Small intestine (tissue), 7 donors: ENCODE data around the gene EIPR1. TPM values are rescaled to one million over a fixed set of nuclear protein-coding genes. Genes with fewer than 3 reads are reported as not detected.

Experiments used
- DNase-seq, 2 donors: peaks; one replicate each; pipeline versions ENCODE4 v3.0.0 to v3.0.0-alpha.2; 2013
- FAIRE-seq: peaks from 2 replicates; lab custom pipeline; 2012; peaks lifted over from hg19 to GRCh38; lab: Jason Lieb, UNC
- H3K27ac ChIP-seq, 3 donors: one replicate each; pipeline ENCODE4 v1.5.1; 2013; ENCODE audit warnings: low read length in 2 of 3, mild to moderate bottlenecking in 2 of 3, control low read depth in 1 of 3, inconsistent platforms in 1 of 3, low read depth in 1 of 3, moderate library complexity in 1 of 3
- H3K27me3 ChIP-seq, 3 donors: one replicate each; pipeline ENCODE4 v1.6.1; 2013; ENCODE audit warnings: low read length in 3 of 3, inconsistent platforms in 1 of 3; ENCODE audit not compliant: control insufficient read depth in 3 of 3, insufficient read depth in 3 of 3
- H3K36me3 ChIP-seq, 3 donors: one replicate each; pipeline ENCODE4 v1.6.1; 2013; ENCODE audit warnings: low read length in 3 of 3, inconsistent platforms in 1 of 3, low read depth in 1 of 3, mild to moderate bottlenecking in 1 of 3, moderate library complexity in 1 of 3; ENCODE audit not compliant: control insufficient read depth in 3 of 3, insufficient read depth in 2 of 3
- H3K4me1 ChIP-seq, 3 donors: one replicate each; pipeline ENCODE4 v1.6.1; 2013; ENCODE audit warnings: low read length in 2 of 3, inconsistent platforms in 1 of 3, low read depth in 1 of 3, mild to moderate bottlenecking in 1 of 3, moderate library complexity in 1 of 3; ENCODE audit not compliant: control insufficient read depth in 3 of 3, insufficient read depth in 2 of 3
- H3K4me3 ChIP-seq, 3 donors: one replicate each; pipeline ENCODE4 v1.5.1; 2013; ENCODE audit warnings: low read length in 3 of 3, control low read depth in 1 of 3, inconsistent platforms in 1 of 3, low read depth in 1 of 3, mild to moderate bottlenecking in 1 of 3, moderate library complexity in 1 of 3
- H3K9me3 ChIP-seq, 2 donors: one replicate each; pipeline ENCODE4 v1.6.1; 2013; ENCODE audit warnings: low read depth in 1 of 2, low read length in 1 of 2; ENCODE audit not compliant: control insufficient read depth in 2 of 2, insufficient read depth in 1 of 2
- WGBS, 3 donors: extraction: QIAGEN DNeasy Blood & Tissue Kit; methylation state at CpG; one replicate each; pipeline ENCODE4 v1.1.7; 2013; 5-methylcytosine and 5-hydroxymethylcytosine counted together
- polyA plus RNA-seq, 4 donors: library from polyadenylated mRNA; stranded (reverse) in 3 of 4; unstranded in 1 of 4; fragments of 200-250 nt in 3 of 4; fragments of 120-200 nt in 1 of 4; gene quantifications; one replicate each; pipeline versions ENCODE4 v1.2.1 to v1.2.3, GENCODE V29; 2013
- donor health status: healthy with polysubstance abuse.
- donor health status: control.
- donor health status: control.
- donor health status: Bipolar disorder and iron deficiency.
- donor health status: healthy.

EIPR1 gene
- polyA plus RNA-seq, 4 donors, result 16.8 to 28.5 (median 19.5) TPM

- 90 to 98% (median 97%) methylated on average over 7 of the region's 7 CpGs for WGBS, 3 donors
- no peak for DNase-seq
- no peaks in the 10 kb centered on the region for H3K4me1 ChIP-seq
These were observed 32.0 kb downstream of the EIPR1 start for GRCh38 chr2:3345621-3346020.

GRCh38 chr2:3344897-3345296, 32.7 kb downstream of the EIPR1 start:
- peaks cover 0 to 34% (median 3%) of the 10 kb centered on the region in 3 donors for H3K36me3 ChIP-seq
- no peaks in the 10 kb centered on the region for H3K27me3 ChIP-seq
- no peak for FAIRE-seq
- H3K4me3 ChIP-seq, result no peak overlapping the region
- no peak overlapping the region for H3K27ac ChIP-seq
- H3K9me3 ChIP-seq, result peaks cover 0 to 8% of the 10 kb centered on the region in 2 donors
- no peaks in the 10 kb centered on the region for H3K4me1 ChIP-seq
- no peak for DNase-seq
- 90 to 96% (median 96%) methylated on average over 6 of the region's 6 CpGs for WGBS, 3 donors

More at GRCh38 chr2:3345621-3346020, 32.0 kb downstream of the EIPR1 start:
- H3K4me3 ChIP-seq, result no peak overlapping the region
- peaks cover 0 to 32% (median 3%) of the 10 kb centered on the region in 3 donors for H3K36me3 ChIP-seq
- no peaks in the 10 kb centered on the region for H3K27me3 ChIP-seq
- no peak overlapping the region for H3K27ac ChIP-seq
- peaks cover 0 to 11% of the 10 kb centered on the region in 2 donors for H3K9me3 ChIP-seq
- FAIRE-seq, result no peak

DNA sequence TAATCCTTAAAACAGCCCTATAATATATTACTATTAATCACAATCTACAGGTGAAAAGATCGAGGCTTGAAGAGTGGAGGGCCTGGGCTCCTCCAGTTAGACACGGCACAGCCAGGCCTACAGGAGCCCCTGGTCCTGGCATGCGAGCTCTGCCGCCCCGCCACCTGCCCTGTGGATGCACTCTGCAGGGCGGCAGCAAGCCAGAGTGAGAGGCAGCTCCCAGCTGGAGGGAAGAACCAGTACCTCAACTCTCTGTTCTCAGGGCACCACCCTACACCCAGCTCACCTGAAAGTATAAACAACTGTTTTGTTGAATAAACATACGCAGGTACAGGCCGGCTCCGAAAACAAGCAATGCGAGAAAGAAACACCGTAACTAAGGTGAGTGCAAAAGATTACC, 34.6 kb downstream of the EIPR1 start:
- Histone ChIP-seq H3K36me3 (peaks cover 0 to 23% (median 3%) of the 10 kb centered on the region in 3 donors), H3K9me3 (peaks cover 0 to 4% of the 10 kb centered on the region in 2 donors), H3K4me3 (no peak overlapping the region), H3K4me1 (no peaks in the 10 kb centered on the region), H3K27ac (no peak overlapping the region), H3K27me3 (no peaks in the 10 kb centered on the region)
- DNase-seq, result no peak
- FAIRE-seq, result no peak
- 93 to 97% (median 96%) methylated on average over 11 of the region's 11 CpGs for WGBS, 3 donors

DNA sequence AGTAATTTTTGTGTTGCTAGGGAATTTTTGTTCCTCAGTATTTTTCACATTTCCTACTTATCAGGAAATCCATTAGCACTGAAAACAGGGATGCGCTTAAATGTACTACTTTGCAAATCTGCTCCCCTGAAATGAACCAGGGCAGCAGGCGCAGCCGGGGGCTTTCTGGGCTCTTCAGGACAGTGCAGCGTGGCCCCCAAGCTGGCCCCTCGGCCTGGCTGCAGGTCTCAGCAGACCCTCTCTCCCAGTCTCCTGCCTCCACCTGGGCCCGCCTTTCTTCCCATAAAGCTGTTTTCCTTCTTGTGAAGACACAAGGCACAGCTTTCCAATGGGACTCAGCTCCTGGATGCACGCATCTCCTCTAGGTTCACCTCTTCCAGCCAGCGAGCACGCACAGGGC, 35.3 kb downstream of the EIPR1 start:
- H3K9me3 ChIP-seq, result no peaks in the 10 kb centered on the region
- FAIRE-seq (no peak), DNase-seq (no peak)
- H3K4me1 ChIP-seq, result no peaks in the 10 kb centered on the region
- no peaks in the 10 kb centered on the region for H3K27me3 ChIP-seq
- no peak overlapping the region for H3K4me3 ChIP-seq
- no peak overlapping the region for H3K27ac ChIP-seq
- WGBS, 3 donors, result 96 to 97% (median 97%) methylated on average over 9 of the region's 9 CpGs
- H3K36me3 ChIP-seq, result peaks cover 0 to 23% (median 3%) of the 10 kb centered on the region in 3 donors

DNA sequence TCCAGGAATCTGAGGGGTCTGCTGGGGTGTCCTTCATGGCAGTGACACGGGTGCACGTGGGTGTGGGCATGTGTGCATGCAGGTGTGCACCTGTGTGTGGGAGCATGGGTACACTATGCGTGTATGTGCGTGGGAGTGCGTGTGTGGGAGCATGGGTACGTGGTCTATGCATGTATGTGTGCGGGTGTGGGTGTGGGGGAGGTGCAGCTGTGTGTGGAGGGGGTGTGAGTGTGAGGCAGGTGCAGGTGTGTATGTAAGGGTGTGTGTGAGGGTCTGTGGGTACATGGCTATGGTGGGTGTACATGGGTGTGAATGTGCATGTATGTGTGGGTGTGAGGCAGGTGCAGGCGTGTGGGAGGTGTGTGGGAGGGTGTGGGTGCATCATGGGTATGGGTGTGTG, 36.3 kb downstream of the EIPR1 start:
- WGBS, 3 donors, result 95 to 98% (median 98%) methylated on average over 8 of the region's 8 CpGs
- Histone ChIP-seq H3K4me3 (no peak overlapping the region), H3K9me3 (no peaks in the 10 kb centered on the region), H3K4me1 (no peaks in the 10 kb centered on the region), H3K36me3 (peaks cover 0 to 20% (median 3%) of the 10 kb centered on the region in 3 donors), H3K27ac (no peak overlapping the region), H3K27me3 (no peaks in the 10 kb centered on the region)
- DNase-seq (no peak), FAIRE-seq (no peak)

- 96 to 98% (median 98%) methylated on average over 10 of the region's 10 CpGs for WGBS, 3 donors
- DNase-seq (no peak), FAIRE-seq (no peak)
- Histone ChIP-seq H3K9me3 (no peaks in the 10 kb centered on the region), H3K36me3 (peaks cover 0 to 29% (median 3%) of the 10 kb centered on the region in 3 donors), H3K27me3 (no peaks in the 10 kb centered on the region), H3K4me3 (no peak overlapping the region), H3K4me1 (no peaks in the 10 kb centered on the region), H3K27ac (no peak overlapping the region)
These were observed 37.5 kb downstream of the EIPR1 start for GRCh38 chr2:3340144-3340543.

DNA sequence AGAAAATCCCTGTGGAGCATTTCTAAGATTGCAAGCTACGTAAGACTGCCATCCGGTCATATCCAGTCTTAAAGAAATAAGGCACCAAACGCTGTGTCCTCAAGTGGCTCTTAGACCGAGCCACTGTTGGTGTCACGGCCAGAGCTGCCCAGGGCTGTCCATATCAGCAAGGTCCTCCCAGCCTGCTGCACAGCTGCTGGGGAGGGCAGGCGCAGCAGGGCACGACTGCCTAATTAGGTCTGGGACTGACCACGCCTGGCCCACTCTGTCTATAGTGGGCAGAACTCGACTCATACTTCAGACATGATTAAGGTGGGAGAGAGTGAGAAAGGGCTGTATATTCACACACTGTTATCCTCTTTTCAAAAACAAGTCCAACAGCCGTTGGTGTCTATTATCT, 39.3 kb downstream of the EIPR1 start:
- 93 to 98% (median 94%) methylated on average over 10 of the region's 10 CpGs for WGBS, 3 donors
- peaks cover 0 to 41% (median 0%) of the 10 kb centered on the region in 3 donors for H3K36me3 ChIP-seq
- FAIRE-seq (no peak), DNase-seq (no peak)
- H3K4me1 ChIP-seq, result no peaks in the 10 kb centered on the region
- H3K27ac ChIP-seq, result no peak overlapping the region
- no peak overlapping the region for H3K4me3 ChIP-seq
- H3K9me3 ChIP-seq, result no peaks in the 10 kb centered on the region
- H3K27me3 ChIP-seq, result no peaks in the 10 kb centered on the region

DNA sequence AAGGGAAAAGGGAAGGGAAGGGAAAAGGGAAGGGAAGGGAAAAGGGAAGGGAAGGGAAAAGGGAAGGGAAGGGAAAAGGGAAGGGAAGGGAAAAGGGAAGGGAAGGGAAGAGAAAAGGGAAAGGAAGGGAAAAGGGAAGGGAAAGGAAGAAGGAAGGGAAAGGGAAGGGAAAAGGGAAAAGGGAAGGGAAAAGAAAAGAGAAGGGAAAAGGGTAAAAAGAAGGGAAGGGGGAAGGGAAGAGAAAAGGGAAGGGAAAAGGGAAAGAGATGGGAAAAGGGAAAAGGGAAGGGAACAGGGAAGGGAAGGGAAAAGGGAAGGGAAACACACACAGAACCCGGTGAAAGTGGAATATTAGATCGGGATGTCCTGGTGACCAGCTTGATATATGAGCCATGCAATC, 40.8 kb downstream of the EIPR1 start:
- FAIRE-seq (no peak), DNase-seq (no peak)

More for the DNA sequence above, 40.8 kb downstream of the EIPR1 start:
- Histone ChIP-seq H3K27me3 (no peaks in the 10 kb centered on the region), H3K27ac (no peak overlapping the region), H3K4me3 (no peak overlapping the region), H3K36me3 (peaks cover 1 to 48% (median 3%) of the 10 kb centered on the region in 3 donors), H3K9me3 (no peaks in the 10 kb centered on the region), H3K4me1 (no peaks in the 10 kb centered on the region)
- 92 to 97% (median 94%) methylated on average over 2 of the region's 2 CpGs for WGBS, 3 donors
